ENCODE data around the gene AGRP. TPM values are rescaled to one million over a fixed set of nuclear protein-coding genes. Genes with fewer than 3 reads are reported as not detected.

Gene AGRP
- total RNA-seq, 1 experiment from 2014 or later = not detected

DNA sequence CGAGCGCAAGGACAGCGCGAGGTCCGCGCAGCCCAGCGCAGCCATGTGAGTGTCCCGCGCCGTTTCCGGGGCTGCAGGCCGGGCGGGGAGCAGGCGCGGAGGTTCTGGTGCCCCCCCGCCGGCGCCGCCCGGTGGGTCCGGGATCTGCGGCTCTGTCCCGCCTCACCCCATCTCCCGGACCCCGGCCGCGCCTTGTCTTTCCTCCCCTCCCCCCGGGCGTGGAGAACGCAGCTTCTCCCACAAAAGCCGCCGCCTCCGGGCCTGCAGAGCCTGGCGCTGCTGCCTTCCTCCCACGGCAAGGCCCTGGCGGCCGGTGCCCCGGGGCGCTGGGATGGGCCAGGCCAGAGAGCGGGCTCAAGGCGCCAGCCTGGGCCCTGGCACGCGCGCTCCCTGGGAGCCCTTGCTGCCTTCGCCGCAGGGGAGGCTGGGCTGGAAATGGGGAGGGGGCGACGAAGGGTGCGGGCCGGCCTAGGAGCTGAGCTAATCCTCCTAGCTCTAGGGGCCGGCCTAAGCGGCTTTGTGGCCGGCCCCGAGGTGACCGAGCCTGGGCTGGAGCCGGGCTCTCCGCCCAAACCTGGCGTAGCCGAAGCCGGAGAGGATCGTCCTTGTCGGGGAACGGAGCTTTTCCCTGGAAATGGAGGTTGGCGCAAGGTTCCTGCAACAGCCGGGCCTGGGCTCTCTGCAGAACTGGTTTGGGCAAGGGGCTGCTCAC lies 45.7 kb upstream of the AGRP start:
- DNase-seq (ENCODE audit: low spot score) = peak; percentile 47
- POLR2A ChIA-PET = interaction anchor here (0.5 to 1.9 kb wide), 3 partner anchors 8 to 111 kb away, joined by 3 to 5 read pairs (median 4); no protein-coding TSS in a partner anchor

More for the DNA sequence above, 45.7 kb upstream of the AGRP start:
- Mint-ChIP-seq H3K27me3 (ENCODE audit: low read depth) (peaks cover 94% of the 10 kb centered on the region), H3K36me3 (no peaks in the 10 kb centered on the region), H3K27ac (no peak overlapping the region), H3K9me3 (no peaks in the 10 kb centered on the region), H3K4me3 (peak overlapping the region; percentile 77), H3K4me1 (peaks cover 5% of the 10 kb centered on the region)
- TF ChIP-seq, protein P1, sequence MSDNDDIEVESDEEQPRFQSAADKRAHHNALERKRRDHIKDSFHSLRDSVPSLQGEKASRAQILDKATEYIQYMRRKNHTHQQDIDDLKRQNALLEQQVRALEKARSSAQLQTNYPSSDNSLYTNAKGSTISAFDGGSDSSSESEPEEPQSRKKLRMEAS (CRISPR knock-in tag; IDR thresholded peaks at IDR 0.05) = 0 out of 2 replicates have a peak, but pooled peaks have one; percentile 9
- TF ChIP-seq, protein P2, sequence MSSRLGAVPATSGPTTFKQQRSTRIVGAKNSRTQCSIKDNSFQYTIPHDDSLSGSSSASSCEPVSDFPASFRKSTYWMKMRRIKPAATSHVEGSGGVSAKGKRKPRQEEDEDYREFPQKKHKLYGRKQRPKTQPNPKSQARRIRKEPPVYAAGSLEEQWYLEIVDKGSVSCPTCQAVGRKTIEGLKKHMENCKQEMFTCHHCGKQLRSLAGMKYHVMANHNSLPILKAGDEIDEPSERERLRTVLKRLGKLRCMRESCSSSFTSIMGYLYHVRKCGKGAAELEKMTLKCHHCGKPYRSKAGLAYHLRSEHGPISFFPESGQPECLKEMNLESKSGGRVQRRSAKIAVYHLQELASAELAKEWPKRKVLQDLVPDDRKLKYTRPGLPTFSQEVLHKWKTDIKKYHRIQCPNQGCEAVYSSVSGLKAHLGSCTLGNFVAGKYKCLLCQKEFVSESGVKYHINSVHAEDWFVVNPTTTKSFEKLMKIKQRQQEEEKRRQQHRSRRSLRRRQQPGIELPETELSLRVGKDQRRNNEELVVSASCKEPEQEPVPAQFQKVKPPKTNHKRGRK (CRISPR knock-in tag; IDR thresholded peaks at IDR 0.05; ENCODE audit: borderline replicate concordance) = no peak
- TF ChIP-seq ZNF263 (CRISPR knock-in tag; IDR thresholded peaks at IDR 0.05; ENCODE audit: low read depth) = no peak
- no peak for TF ChIP-seq FOXJ3 (CRISPR knock-in tag; IDR thresholded peaks at IDR 0.05; ENCODE audit: borderline replicate concordance)
- TF ChIP-seq, protein P3, sequence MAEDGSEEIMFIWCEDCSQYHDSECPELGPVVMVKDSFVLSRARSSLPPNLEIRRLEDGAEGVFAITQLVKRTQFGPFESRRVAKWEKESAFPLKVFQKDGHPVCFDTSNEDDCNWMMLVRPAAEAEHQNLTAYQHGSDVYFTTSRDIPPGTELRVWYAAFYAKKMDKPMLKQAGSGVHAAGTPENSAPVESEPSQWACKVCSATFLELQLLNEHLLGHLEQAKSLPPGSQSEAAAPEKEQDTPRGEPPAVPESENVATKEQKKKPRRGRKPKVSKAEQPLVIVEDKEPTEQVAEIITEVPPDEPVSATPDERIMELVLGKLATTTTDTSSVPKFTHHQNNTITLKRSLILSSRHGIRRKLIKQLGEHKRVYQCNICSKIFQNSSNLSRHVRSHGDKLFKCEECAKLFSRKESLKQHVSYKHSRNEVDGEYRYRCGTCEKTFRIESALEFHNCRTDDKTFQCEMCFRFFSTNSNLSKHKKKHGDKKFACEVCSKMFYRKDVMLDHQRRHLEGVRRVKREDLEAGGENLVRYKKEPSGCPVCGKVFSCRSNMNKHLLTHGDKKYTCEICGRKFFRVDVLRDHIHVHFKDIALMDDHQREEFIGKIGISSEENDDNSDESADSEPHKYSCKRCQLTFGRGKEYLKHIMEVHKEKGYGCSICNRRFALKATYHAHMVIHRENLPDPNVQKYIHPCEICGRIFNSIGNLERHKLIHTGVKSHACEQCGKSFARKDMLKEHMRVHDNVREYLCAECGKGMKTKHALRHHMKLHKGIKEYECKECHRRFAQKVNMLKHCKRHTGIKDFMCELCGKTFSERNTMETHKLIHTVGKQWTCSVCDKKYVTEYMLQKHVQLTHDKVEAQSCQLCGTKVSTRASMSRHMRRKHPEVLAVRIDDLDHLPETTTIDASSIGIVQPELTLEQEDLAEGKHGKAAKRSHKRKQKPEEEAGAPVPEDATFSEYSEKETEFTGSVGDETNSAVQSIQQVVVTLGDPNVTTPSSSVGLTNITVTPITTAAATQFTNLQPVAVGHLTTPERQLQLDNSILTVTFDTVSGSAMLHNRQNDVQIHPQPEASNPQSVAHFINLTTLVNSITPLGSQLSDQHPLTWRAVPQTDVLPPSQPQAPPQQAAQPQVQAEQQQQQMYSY (CRISPR knock-in tag; IDR thresholded peaks at IDR 0.05) = peak; percentile 36; the same call in 1 of the 2 replicates
- TF ChIP-seq RORB (CRISPR knock-in tag; IDR thresholded peaks at IDR 0.05) = no peak
- 0 out of 2 replicates have a peak, but pooled peaks have one; percentile 25 for TF ChIP-seq MYBL2 (CRISPR knock-in tag; IDR thresholded peaks at IDR 0.05)
- TF ChIP-seq ZNF423 (CRISPR knock-in tag; IDR thresholded peaks at IDR 0.05) = peak; percentile 62
- TF ChIP-seq, protein P4, sequence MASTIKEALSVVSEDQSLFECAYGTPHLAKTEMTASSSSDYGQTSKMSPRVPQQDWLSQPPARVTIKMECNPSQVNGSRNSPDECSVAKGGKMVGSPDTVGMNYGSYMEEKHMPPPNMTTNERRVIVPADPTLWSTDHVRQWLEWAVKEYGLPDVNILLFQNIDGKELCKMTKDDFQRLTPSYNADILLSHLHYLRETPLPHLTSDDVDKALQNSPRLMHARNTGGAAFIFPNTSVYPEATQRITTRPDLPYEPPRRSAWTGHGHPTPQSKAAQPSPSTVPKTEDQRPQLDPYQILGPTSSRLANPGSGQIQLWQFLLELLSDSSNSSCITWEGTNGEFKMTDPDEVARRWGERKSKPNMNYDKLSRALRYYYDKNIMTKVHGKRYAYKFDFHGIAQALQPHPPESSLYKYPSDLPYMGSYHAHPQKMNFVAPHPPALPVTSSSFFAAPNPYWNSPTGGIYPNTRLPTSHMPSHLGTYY (CRISPR knock-in tag; IDR thresholded peaks at IDR 0.05) = no peak
- 0 out of 2 replicates have a peak, but pooled peaks have one; percentile 42 for TF ChIP-seq SP1 (CRISPR knock-in tag; conservative IDR thresholded peaks at IDR 0.05)
- 0 out of 2 replicates have a peak, but pooled peaks have one; percentile 40 for TF ChIP-seq GABPB1 (CRISPR knock-in tag; IDR thresholded peaks at IDR 0.05)
- no peak for TF ChIP-seq MXD4 (CRISPR knock-in tag; IDR thresholded peaks at IDR 0.05; ENCODE audit: borderline replicate concordance)
- TF ChIP-seq ZBTB21 (CRISPR knock-in tag; IDR thresholded peaks at IDR 0.05; ENCODE audit: borderline replicate concordance) = 0 out of 2 replicates have a peak, but pooled peaks have one; percentile 33
- TF ChIP-seq ESRRA (CRISPR knock-in tag; IDR thresholded peaks at IDR 0.05; ENCODE audit: borderline replicate concordance) = peak; percentile 37; the same call in 1 of the 2 replicates
- TF ChIP-seq, protein P5, sequence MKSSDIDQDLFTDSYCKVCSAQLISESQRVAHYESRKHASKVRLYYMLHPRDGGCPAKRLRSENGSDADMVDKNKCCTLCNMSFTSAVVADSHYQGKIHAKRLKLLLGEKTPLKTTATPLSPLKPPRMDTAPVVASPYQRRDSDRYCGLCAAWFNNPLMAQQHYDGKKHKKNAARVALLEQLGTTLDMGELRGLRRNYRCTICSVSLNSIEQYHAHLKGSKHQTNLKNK (CRISPR knock-in tag; IDR thresholded peaks at IDR 0.05) = no peak
- 0 out of 2 replicates have a peak, but pooled peaks have one; percentile 23 for TF ChIP-seq ZNF121 (CRISPR knock-in tag; IDR thresholded peaks at IDR 0.05)
- TF ChIP-seq, protein P6, sequence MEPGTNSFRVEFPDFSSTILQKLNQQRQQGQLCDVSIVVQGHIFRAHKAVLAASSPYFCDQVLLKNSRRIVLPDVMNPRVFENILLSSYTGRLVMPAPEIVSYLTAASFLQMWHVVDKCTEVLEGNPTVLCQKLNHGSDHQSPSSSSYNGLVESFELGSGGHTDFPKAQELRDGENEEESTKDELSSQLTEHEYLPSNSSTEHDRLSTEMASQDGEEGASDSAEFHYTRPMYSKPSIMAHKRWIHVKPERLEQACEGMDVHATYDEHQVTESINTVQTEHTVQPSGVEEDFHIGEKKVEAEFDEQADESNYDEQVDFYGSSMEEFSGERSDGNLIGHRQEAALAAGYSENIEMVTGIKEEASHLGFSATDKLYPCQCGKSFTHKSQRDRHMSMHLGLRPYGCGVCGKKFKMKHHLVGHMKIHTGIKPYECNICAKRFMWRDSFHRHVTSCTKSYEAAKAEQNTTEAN (CRISPR knock-in tag; IDR thresholded peaks at IDR 0.05) = 0 out of 2 replicates have a peak, but pooled peaks have one; percentile 60
- TF ChIP-seq, protein P7, sequence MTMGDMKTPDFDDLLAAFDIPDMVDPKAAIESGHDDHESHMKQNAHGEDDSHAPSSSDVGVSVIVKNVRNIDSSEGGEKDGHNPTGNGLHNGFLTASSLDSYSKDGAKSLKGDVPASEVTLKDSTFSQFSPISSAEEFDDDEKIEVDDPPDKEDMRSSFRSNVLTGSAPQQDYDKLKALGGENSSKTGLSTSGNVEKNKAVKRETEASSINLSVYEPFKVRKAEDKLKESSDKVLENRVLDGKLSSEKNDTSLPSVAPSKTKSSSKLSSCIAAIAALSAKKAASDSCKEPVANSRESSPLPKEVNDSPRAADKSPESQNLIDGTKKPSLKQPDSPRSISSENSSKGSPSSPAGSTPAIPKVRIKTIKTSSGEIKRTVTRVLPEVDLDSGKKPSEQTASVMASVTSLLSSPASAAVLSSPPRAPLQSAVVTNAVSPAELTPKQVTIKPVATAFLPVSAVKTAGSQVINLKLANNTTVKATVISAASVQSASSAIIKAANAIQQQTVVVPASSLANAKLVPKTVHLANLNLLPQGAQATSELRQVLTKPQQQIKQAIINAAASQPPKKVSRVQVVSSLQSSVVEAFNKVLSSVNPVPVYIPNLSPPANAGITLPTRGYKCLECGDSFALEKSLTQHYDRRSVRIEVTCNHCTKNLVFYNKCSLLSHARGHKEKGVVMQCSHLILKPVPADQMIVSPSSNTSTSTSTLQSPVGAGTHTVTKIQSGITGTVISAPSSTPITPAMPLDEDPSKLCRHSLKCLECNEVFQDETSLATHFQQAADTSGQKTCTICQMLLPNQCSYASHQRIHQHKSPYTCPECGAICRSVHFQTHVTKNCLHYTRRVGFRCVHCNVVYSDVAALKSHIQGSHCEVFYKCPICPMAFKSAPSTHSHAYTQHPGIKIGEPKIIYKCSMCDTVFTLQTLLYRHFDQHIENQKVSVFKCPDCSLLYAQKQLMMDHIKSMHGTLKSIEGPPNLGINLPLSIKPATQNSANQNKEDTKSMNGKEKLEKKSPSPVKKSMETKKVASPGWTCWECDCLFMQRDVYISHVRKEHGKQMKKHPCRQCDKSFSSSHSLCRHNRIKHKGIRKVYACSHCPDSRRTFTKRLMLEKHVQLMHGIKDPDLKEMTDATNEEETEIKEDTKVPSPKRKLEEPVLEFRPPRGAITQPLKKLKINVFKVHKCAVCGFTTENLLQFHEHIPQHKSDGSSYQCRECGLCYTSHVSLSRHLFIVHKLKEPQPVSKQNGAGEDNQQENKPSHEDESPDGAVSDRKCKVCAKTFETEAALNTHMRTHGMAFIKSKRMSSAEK (CRISPR knock-in tag; IDR thresholded peaks at IDR 0.05; ENCODE audit: borderline replicate concordance) = no peak
- peak; percentile 23 for ATAC-seq
- CTCF ChIA-PET = interaction anchor here (1.1 to 13.9 kb wide), 15 partner anchors 8 to 575 kb away, joined by 3 to 184 read pairs (median 8); partner anchors contain the start of genes ACD, ATP6V0D1, CARMIL2 and CTCF
